GM19023 (cell line): ENCODE results near the gene CCDC137.

Source experiments
- ATAC-seq: cut with Tn5 transposase; IDR thresholded peaks from one replicate; pipeline ENCODE4 v1.9.1; 2021; ENCODE audit warnings: mild to moderate bottlenecking, moderate library complexity; ENCODE audit not compliant: unreplicated experiment

Gene CCDC137

DNA sequence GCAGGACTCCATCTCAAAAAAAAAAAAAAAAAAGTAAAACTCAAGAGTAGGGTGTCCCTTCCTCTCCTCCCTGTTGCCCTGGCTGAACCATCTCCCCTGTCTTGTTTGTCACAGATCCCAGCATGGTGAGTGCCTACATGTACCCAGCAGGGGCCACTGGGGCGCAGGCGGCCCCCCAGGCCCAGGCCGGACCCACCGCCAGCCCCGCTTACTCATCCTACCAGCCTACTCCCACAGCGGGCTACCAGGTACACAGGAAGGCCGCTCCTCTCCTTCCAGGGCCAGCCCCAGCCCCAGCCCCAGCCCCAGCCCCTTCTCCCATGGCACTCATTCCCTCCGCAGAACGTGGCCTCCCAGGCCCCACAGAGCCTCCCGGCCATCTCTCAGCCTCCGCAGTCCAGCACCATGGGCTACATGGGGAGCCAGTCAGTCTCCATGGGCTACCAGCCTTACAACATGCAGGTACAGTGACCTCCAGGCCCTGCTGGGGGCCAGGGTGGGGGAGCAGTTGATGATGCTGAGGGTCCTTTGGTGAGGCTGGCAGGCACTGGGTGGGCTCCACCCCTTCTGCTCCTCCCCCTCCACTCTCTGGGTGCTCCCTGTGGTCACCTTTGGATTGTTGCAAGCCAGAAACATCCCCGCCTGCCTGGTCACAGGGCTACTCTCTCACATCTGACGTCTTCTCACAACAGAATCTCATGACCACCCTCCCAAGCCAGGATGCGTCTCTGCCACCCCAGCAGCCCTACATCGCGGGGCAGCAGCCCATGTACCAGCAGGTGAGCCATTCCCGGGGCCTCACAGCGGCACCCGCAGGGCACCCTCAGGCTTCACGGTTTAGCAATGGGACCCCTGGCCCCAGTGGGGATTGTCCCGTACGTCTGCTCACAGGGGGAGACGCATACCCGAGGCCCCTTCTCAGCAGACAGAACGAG lies 34.1 kb downstream of the CCDC137 start:
- ATAC-seq = no peak

DNA sequence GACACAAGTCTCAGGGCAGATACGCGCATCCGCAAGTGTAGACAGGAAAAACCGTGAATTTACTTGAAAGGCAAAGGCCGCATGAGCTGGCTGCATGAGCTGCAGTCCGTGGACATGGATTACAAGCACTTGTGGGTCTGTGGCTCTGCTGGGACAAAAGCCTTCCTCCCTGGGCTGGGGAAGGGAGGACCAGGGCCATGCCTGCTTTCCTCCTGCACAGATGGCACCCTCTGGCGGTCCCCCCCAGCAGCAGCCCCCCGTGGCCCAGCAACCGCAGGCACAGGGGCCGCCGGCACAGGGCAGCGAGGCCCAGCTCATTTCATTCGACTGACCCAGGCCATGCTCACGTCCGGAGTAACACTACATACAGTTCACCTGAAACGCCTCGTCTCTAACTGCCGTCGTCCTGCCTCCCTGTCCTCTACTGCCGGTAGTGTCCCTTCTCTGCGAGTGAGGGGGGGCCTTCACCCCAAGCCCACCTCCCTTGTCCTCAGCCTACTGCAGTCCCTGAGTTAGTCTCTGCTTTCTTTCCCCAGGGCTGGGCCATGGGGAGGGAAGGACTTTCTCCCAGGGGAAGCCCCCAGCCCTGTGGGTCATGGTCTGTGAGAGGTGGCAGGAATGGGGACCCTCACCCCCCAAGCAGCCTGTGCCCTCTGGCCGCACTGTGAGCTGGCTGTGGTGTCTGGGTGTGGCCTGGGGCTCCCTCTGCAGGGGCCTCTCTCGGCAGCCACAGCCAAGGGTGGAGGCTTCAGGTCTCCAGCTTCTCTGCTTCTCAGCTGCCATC lies 34.9 kb downstream of the CCDC137 start:
- no peak for ATAC-seq

DNA sequence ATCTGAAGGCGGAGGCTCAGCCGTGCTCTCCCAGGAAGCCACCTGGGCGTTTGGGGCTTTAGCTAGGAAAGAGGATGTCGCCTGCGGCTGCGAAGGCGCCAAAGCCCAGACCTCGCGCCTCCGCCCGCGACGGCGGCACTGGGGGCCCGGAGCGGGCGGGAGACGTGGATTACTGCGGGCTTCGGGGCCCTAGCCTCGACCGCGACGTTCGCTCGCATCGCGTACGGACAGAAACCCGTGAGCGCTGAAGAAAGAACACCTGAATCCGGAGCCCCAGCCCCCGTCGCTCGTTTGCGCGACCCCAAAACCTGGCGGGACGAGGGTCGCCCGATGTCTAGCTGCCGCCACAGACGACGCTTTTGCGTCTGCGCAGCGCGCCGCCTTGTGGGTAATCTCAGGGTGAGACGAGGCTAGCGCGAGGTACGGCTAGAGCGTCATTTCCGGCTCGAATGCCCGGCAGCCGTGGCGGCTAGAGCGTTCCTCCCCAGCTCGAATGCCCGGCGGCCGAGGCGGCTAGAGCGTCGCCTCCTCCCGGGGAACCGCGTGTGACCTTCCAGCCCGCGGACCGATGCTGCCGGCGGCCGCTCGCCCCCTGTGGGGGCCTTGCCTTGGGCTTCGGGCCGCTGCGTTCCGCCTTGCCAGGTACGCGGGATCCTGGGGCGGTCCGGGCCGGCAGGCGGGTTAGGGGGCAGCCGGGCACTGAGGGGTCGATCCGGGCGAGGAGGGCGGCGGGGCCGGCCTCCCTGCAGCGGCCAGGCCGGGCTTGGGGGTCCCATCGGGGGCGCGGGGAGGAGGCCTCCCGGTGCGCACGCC lies 36.6 kb downstream of the CCDC137 start, which contains the start of gene MRPL12:
MRPL12 (plus strand) TSS at position 434 of the 813 bp plus-strand sequence; CDS start at position 569, 135 bp downstream.
- ATAC-seq = peak; percentile 72

DNA sequence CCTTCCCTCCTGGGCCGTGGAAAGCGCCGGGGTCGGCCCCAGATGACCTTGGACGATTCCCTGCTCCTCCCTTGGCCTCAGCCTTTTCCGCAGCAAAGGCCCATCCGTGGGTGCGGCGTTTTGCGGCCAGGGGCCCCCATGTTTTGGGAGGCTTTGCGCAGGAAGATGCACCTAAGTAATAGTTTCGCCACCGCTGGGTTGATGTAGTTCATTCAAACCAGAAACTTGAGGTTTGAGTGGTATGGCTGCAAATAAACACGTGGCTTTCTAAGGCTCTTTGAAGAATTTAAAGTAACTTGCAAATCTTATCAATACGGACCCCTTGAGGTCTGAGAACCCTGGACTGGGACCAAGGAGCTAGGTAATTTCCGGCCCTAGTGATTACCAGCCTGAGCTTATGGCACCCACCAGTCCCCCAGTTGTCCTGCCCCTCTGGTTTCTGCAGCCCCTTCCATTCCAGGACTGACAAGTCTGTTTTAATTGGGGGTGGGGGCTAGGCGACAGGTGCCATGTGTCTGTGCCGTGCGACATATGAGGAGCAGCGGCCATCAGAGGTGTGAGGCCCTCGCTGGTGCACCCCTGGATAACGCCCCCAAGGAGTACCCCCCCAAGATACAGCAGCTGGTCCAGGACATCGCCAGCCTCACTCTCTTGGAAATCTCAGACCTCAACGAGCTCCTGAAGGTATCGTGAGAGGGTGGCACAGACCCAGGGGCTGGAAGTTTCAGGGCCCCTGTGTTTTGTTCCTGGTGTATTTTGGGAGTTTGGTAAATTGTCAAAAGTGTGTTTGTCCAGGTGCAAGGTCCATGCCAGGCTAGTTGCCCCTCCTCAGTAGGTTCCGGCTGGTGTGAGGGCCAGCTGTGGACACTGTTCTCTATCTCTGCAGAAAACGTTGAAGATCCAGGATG lies 37.5 kb downstream of the CCDC137 start:
- peak; percentile 13 for ATAC-seq

DNA sequence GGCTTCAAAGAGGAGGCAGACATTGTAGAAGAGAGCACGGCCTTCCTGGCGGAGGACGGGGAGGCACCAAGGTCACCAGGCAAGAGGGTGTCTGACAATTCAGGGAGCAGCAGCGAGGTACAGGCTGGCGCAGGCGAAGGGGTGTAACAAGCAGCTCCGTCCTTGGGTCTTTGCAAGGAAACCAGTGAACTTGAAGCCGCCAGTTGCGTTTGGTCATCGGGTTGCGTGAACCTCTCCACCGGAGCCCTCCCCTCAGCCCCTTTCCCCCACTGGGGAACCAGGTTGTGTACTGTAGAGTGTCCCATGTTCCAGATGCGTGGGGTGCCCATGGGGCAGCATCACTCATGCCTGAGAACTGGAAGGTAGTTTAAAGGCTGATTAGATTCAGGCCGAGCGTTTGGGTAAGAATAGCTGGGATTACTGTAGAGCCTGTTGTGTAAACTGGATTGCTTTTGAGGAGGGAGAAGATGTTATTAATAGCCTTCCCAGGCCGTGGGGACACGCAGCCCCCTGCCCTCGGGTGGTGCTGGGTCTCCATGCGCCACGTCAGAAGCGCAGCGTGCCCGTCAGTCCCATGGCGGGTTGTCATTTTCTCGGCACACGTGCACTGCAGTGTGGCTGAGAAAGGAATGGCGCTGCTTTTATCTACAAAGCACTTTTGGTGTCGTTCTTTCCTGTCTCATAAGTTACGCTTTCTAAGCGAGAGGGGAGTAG lies 39.1 kb downstream of the CCDC137 start:
- ATAC-seq = no peak

DNA sequence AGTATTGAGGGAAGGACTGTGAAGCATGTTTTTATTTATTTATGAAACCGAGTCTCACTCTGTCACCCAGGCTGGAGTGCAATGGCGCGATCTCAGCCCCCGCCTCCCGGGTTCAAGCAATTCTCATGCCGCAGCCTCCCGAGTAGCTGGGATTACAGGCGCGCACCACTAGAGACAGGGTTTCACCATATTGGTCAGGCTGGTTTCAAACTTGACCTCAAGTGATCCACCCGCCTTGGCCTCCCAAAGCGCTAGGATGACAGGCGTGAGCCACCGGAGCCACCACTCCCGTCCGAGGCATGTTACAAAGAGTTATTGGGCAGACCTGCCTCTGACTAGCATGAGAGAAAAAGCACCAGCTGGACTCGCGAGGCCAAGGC lies 39.7 kb downstream of the CCDC137 start:
- no peak for ATAC-seq

DNA sequence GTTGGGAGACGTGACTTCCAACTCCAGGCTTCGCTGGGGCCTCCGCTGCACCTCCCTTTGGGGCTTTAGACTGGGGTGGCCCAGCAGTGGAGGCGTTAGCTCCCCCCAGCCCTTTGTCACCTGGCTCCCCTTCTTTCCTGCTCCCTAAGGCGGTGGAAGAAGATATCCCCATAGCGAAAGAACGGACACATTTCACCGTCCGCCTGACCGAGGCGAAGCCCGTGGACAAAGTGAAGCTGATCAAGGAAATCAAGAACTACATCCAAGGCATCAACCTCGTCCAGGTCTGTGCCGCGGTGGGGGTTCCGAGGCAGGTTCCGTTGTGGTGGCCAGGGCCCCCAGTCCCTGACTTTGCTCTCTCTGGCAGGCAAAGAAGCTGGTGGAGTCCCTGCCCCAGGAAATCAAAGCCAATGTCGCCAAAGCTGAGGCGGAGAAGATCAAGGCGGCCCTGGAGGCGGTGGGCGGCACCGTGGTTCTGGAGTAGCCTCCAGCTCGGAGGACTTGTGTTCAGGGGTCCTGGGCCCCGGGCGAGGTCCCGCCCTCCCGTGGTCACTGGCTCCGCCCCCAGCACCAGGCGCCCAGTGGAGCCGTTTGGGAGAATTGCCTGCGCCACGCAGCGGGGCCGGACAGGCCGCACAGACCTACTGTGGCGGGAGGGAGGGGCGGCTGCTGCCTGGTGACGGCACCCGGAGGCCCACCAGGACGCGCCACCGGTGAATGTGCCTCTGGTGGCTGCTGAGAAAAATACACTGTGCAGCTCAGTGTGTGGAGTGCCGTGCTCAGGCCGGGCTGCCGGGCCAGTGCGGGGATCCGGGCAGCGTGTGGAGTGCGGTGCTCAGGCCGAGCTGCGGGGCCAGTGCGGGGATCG lies 40.5 kb downstream of the CCDC137 start:
- no peak for ATAC-seq

DNA sequence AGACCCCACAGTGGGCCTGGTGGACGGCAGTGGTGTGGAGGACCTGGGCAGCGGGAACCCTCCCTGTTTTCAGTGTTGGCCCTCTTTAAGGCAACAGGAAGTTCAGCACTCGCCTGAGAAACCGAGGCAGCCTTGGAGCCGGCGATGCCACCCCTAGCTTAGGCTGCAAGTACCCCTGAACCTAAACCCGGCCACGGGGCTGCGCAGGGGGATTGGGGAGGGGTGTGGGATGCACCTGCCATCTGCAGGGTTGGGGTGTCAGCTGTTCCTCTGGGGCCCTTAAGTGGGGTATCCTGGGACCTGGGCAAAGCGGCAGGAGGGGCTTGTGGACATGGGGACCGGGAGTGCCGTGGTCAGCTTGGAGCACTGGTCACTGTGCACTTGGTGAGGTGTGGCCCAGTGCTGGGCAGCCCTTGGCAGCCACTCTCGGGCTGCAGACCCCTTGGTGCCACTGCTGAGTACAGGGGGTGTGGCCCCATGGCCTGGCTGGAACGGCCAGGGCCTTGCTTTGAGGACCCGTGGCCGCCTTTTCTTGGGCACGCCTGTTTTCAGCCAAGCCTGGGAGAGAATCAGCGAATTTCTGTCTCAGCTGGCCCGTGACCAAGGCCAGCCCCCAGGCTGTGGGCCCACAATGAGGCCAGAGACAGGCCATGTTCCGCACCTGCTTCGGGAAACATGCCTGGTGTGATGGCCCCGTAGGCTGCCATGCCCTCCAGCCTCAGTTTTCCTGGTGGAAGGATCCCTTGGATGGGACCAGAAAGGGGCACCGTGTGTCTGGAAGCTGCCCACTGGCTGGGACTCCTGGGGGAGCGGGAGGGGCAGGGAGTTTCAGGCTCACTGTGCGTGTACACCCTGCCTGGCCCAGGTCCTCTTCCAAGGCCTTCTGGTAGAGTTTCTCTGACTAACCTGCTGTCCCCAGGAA lies 41.4 kb downstream of the CCDC137 start:
- ATAC-seq = no peak

DNA sequence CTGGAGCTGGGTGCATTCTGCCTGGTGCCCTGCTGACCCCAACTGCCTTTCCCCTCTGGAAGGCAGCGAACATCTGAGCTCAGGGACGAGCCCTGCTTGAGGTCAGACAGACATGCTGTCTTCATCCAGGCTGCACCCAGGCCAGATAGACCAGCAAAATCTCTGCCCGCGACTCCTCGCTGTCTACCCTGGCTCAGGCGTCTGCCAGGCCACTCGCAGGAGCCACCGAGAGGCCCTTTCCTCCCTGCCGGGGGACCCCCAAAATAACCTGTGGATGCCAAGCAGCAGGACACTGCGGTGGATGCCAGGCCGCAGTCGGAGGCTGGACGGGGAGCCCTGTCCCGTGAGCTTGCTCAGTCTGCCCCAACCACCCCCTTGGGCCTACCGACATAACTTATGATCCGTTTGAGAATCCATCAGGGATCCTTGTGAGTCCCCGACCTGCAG lies 42.2 kb downstream of the CCDC137 start:
- no peak for ATAC-seq

DNA sequence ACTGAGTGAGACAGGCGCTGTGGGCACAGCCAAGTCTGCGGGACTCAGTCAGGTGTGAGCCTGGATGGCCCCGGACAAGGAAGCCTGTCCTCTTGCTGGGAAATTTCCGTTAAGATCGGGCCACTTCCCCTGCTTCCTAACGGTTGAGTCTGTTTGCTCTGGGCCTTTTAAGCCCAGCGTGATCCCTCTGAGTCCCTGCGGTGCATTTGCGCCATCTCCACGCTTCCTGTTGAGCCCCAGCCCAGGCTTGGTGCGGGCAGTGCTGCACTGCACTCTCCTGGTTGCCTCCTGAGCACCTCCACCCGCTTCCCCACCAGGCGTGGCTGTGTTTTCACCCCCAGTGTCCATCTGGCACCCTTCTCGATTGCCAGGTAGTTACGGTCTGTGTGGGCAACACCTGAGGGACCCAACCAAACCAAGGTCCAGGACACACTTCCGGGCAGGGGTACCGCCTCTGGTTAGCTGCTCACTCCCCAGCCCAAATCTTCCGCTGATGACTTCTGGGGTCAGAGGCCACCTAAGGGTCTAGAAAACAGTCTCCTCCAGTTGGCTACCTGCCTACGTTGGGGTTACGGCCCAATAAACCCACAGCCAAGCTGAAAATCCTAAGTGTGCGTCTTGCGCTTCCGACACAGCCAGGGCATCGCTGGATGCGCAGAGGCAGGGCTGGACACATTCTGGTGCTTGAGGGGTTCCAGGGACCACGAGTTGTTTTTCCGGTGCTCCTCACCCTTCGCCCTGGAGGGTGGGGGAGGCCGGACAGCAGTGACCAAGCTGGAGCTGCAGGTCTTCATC lies 44.2 kb downstream of the CCDC137 start:
- ATAC-seq = no peak

DNA sequence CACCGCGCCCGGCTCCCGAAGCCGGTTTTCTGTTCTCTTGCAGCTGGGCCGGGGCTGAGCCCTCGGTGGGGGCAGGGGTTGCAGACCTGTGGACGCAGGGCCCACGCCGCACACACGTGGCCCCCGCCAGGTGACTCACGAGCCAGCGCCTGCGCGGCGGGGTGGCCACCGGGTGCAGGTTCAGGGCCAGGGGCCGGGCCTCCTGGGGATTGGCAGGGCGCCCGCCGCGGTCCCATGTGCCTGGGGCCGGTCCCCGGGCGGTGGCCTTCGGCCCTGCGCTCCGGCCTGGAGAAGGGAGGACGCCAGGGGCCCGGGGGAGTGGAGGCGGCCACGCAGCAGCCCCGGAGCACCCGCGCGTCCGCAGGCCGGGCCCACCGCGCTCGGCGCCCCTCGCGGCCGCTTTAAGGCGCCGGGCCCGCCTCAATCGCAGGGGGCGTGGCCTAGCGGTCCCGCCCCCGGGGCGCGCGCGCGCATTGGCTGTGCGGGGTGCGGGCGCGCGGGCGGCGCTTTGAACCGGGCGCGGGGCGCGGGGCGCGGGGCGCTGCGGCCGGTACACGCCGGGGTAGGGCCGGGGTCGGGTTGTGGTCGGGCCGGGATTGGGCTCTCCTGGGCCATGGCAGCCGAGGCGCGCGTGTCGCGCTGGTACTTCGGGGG lies 45.4 kb downstream of the CCDC137 start, which contains the start of gene SLC25A10:
SLC25A10 (plus strand) TSS at position 471 of the 654 bp plus-strand sequence; CDS start at position 614, 143 bp downstream.
- peak; percentile 65 for ATAC-seq

DNA sequence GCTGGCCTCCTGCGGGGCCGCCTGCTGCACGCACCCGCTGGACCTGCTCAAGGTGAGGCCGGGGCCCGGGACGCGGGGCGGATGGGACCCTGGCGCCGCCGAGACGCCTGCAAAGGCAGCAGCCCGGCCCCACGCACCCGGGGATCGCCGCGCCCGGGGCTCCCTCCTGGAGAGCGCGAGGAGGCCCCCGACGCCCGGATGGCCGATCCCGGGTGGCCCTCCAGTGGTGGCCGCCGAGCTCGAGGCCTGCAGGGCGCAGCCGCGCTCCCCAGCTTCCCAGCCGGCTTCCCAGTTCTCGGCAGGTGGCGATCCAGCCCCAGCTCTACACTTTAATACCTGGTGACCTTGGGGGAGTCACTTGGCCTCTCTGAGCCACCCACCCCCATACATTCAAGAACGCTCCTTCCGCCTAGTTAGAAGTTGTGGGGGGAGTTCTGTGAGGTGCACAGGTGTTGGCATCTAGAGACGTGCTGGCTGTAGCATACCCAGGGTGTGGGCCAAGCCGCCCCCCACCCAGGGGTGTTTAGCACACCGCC lies 46.0 kb downstream of the CCDC137 start:
- ATAC-seq = peak; percentile 4

DNA sequence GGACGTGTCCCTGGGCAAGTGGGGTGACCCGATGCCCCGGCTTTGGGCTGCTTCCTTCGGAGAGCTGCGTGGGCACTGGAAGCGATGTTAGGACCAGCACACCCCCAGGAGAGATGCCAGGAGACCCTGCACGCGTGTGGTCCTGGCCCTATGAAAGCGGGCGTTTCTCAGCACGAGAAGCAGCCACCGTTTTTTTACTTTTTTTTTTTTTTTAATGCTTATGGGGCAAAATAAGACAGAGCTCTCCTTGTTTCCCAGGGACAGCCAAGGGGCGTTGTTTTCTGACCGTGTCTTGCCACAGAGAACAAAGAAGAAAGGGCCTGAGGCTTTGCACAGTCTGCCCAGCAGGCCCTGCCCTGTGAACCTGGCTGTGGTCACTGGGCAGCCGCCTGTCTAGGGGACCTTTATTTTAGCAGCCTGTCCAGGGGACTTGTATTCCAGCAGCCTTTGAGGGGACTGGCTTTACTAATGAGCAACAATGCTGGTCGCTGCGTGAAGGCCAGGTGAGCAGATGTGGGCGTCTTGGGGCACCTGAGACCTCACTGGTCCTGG lies 46.5 kb downstream of the CCDC137 start:
- ATAC-seq = no peak

DNA sequence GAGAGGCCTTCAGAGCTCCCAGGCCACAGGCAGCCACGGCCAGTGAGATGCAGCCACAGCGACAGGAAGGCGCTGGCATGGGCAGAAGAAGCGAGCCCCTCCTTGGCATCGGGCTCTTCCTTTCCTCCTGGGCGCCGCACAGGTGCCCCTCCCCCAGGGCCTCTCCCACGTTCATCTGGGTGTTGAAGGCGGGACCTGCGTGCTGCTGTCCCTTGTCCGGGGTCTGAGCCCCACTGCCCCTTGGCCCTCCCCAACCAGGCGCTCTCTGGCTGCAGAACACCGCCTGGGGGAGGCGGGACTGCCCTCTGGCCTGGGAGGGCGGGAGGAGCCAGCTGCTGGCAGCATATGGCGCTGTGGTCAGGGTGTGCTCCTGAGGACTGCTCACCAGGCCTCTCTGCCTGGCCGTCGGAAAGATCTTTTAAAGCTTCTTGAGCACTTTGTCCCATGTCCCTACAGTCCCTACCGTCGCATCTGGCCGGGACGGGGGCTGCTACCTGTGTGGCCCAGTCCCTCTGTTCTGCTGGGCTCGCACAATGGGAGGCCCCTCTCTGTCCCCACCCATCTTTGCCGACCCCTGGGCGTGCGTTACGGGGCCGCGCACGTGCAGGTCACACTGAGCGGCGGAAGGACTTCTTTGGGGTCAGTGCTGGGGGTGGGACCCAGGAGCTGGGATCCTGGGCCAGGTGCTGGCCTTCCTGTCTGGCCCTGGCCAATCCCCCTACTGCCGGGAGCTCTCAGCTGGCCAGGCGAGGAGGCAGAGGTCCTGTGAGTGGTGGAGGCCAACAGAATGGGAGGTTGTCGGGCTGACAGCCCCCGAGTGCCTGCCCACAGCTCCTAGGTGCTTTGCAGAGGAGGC lies 47.2 kb downstream of the CCDC137 start:
- ATAC-seq = no peak
